ENCODE data around the gene FAM216B. TPM values are rescaled to one million over a fixed set of nuclear protein-coding genes. Genes with fewer than 3 reads are reported as not detected.

Gene FAM216B
- total RNA-seq, 3 donors from 2014 or later (not counting 1 experiment from before 2014, with no cell fraction given): not detected

DNA sequence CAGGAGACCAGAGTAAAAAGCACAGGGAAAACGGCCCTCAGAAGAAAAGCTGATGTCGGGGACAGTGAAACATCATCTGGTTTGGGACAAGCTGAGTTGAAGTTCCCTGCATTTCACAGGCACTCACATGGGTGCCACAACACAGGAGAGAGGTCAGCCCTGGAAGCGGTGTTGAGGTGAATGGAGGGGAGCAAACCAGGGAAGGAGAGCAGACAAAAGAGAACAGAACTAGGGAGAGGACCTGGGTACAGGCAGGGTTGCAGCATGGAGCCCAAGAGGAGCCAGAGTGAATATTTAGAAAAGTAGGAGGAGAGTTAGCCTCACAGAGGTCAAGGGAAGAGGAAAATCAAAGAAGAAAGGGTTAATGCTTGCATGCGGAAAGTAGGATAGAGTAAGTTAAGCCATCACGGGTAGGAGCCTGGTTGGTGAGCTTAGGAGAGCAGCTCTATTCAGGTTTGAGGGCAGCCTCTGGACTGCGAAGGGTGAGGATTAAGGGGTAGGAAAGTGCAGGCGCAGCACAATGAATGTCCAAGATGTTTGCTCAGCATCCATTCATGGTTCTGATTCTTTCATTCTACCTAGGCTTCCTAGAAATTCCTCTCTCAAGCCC, 15.5 kb downstream of the FAM216B start:
- Histone ChIP-seq H3K27ac (ENCODE audit: low read length) (no peak overlapping the region), H3K4me3 (ENCODE audit: low read length) (no peak overlapping the region), H3K27me3 (ENCODE audit: control insufficient read depth, insufficient read depth, low read length) (peaks cover 2% of the 10 kb centered on the region), H3K4me1 (ENCODE audit: control insufficient read depth, insufficient read depth, low read length) (no peaks in the 10 kb centered on the region), H3K36me3 (ENCODE audit: control insufficient read depth, insufficient read depth, low read length) (no peaks in the 10 kb centered on the region), H3K9me3 (ENCODE audit: control insufficient read depth, insufficient read depth, low read length) (no peaks in the 10 kb centered on the region)
- intact Hi-C loops (cut with micrococcal nuclease): no loop called here
- no peak overlapping the region for H3K27ac Mint-ChIP-seq
- ATAC-seq (no peak), DNase-seq (no peak)
- H3K36me3 Mint-ChIP-seq: no peaks in the 10 kb centered on the region
- 87% methylated on average over 7 of the region's 7 CpGs for WGBS (ENCODE audit: insufficient coverage)
- TF ChIP-seq, protein P1, sequence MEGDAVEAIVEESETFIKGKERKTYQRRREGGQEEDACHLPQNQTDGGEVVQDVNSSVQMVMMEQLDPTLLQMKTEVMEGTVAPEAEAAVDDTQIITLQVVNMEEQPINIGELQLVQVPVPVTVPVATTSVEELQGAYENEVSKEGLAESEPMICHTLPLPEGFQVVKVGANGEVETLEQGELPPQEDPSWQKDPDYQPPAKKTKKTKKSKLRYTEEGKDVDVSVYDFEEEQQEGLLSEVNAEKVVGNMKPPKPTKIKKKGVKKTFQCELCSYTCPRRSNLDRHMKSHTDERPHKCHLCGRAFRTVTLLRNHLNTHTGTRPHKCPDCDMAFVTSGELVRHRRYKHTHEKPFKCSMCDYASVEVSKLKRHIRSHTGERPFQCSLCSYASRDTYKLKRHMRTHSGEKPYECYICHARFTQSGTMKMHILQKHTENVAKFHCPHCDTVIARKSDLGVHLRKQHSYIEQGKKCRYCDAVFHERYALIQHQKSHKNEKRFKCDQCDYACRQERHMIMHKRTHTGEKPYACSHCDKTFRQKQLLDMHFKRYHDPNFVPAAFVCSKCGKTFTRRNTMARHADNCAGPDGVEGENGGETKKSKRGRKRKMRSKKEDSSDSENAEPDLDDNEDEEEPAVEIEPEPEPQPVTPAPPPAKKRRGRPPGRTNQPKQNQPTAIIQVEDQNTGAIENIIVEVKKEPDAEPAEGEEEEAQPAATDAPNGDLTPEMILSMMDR (IDR thresholded peaks at IDR 0.05): no peak
- peaks cover 8 to 9% of the 10 kb centered on the region in 2 donors for H3K27me3 Mint-ChIP-seq (ENCODE audit: low read depth in 2 of 2)
- no peaks in the 10 kb centered on the region for H3K4me1 Mint-ChIP-seq
- no peaks in the 10 kb centered on the region for H3K9me3 Mint-ChIP-seq
- H3K4me3 Mint-ChIP-seq: no peak overlapping the region

DNA sequence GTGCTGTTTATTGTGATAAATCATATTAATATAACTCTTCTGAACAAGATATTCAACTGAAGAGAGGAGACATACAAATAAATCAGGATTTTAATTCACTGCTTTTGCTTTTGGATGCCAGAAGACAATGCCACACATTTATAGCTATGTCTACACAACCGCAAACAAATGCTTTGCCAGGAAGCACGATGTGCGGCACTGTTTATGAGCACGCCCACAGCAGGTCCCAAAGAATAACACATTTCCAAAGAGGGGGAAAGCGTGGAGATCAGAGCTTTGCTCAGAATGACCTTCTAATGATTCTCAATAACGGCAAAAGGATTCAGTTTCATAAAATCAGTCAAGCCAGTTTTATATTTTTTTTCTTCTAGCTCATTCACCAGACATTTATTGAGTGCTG, 16.7 kb downstream of the FAM216B start:
- Histone ChIP-seq H3K36me3 (ENCODE audit: control insufficient read depth, insufficient read depth, low read length) (no peaks in the 10 kb centered on the region), H3K9me3 (ENCODE audit: control insufficient read depth, insufficient read depth, low read length) (no peaks in the 10 kb centered on the region), H3K4me3 (ENCODE audit: low read length) (no peak overlapping the region), H3K4me1 (ENCODE audit: control insufficient read depth, insufficient read depth, low read length) (no peaks in the 10 kb centered on the region), H3K27me3 (ENCODE audit: control insufficient read depth, insufficient read depth, low read length) (peaks cover 2% of the 10 kb centered on the region), H3K27ac (ENCODE audit: low read length) (no peak overlapping the region)
- Mint-ChIP-seq H3K4me1 (no peaks in the 10 kb centered on the region), H3K27me3 (ENCODE audit: low read depth in 2 of 2) (peaks cover 8 to 9% of the 10 kb centered on the region in 2 donors), H3K9me3 (no peaks in the 10 kb centered on the region), H3K27ac (no peak overlapping the region), H3K36me3 (no peaks in the 10 kb centered on the region), H3K4me3 (no peak overlapping the region)
- TF ChIP-seq, protein P1 (IDR thresholded peaks at IDR 0.05): no peak
- DNase-seq (no peak), ATAC-seq (no peak)
- intact Hi-C loops (cut with micrococcal nuclease): no loop called here
- 75% methylated on average over 6 of the region's 6 CpGs for WGBS (ENCODE audit: insufficient coverage)

DNA sequence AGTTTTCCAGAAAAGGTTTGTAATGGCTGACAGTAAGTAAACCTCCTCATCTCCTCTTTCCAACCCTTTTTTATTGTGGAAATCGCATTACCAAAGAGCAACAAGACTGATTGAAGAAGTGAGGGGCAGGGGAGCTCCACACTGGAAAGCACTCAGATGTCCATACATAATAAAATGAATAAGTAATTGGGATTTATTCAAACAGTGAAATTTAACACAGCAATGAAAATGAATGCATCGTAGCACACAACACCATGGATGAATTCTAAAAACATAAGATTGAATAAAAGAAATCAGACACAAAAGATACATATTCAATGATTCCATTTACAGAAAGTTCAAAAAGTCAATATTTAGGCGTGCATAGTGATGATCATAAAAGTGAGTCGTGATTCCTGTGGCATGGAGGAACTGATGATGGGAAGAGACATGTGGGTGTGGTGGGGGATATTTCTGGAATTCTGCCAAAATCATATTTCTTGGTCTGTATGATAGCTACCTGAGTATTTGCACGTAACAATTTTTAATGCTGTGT, 18.8 kb downstream of the FAM216B start:
- Histone ChIP-seq H3K4me1 (ENCODE audit: control insufficient read depth, insufficient read depth, low read length) (no peaks in the 10 kb centered on the region), H3K4me3 (ENCODE audit: low read length) (no peak overlapping the region), H3K27ac (ENCODE audit: low read length) (no peak overlapping the region), H3K36me3 (ENCODE audit: control insufficient read depth, insufficient read depth, low read length) (no peaks in the 10 kb centered on the region), H3K27me3 (ENCODE audit: control insufficient read depth, insufficient read depth, low read length) (peaks cover 2% of the 10 kb centered on the region), H3K9me3 (ENCODE audit: control insufficient read depth, insufficient read depth, low read length) (no peaks in the 10 kb centered on the region)
- no peak for DNase-seq
- Mint-ChIP-seq H3K4me1 (no peaks in the 10 kb centered on the region), H3K9me3 (no peaks in the 10 kb centered on the region), H3K36me3 (no peaks in the 10 kb centered on the region), H3K4me3 (no peak overlapping the region), H3K27me3 (ENCODE audit: low read depth in 2 of 2) (peaks cover 8 to 9% of the 10 kb centered on the region in 2 donors), H3K27ac (no peak overlapping the region)
- TF ChIP-seq, protein P1 (IDR thresholded peaks at IDR 0.05): no peak
- WGBS (ENCODE audit: insufficient coverage): 80% methylated on average over 2 of the region's 5 CpGs
- intact Hi-C loops (cut with micrococcal nuclease): no loop called here
- ATAC-seq: no peak

All from natural killer cell (primary cell).